ENCODE results near the gene GABPA. TPM values are rescaled to one million over a fixed set of nuclear protein-coding genes. Genes with fewer than 3 reads are reported as not detected.

The GABPA gene
- total RNA-seq, 3 donors from 2014 or later = 21.9 to 26.5 (median 24.8) TPM

- no peaks in the 10 kb centered on the region for H3K9me3 ChIP-seq
- TF ChIP-seq, protein P1, sequence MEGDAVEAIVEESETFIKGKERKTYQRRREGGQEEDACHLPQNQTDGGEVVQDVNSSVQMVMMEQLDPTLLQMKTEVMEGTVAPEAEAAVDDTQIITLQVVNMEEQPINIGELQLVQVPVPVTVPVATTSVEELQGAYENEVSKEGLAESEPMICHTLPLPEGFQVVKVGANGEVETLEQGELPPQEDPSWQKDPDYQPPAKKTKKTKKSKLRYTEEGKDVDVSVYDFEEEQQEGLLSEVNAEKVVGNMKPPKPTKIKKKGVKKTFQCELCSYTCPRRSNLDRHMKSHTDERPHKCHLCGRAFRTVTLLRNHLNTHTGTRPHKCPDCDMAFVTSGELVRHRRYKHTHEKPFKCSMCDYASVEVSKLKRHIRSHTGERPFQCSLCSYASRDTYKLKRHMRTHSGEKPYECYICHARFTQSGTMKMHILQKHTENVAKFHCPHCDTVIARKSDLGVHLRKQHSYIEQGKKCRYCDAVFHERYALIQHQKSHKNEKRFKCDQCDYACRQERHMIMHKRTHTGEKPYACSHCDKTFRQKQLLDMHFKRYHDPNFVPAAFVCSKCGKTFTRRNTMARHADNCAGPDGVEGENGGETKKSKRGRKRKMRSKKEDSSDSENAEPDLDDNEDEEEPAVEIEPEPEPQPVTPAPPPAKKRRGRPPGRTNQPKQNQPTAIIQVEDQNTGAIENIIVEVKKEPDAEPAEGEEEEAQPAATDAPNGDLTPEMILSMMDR (IDR thresholded peaks at IDR 0.05) = no peak
- ATAC-seq (no peak), DNase-seq (no peak)
- H3K4me1 ChIP-seq (ENCODE audit: low read depth) = peaks cover 5% of the 10 kb centered on the region
- no peaks in the 10 kb centered on the region for H3K36me3 ChIP-seq (ENCODE audit: low read depth)
- H3K4me3 ChIP-seq = no peak overlapping the region
- intact Hi-C loops (cut with DNase I, micrococcal nuclease) = no loop called here
Observed at GRCh38 chr21:25788677-25789076, 53.9 kb downstream of the GABPA start.

- ATAC-seq (peak; percentile 86), DNase-seq (peak in 1 of 3 donors; percentile 21)
- TF ChIP-seq, protein P1 (IDR thresholded peaks at IDR 0.05) = no peak
- intact Hi-C loops (cut with DNase I, micrococcal nuclease) = no loop called here
- Histone ChIP-seq H3K4me3 (no peak overlapping the region), H3K9me3 (no peaks in the 10 kb centered on the region), H3K36me3 (ENCODE audit: low read depth) (no peaks in the 10 kb centered on the region), H3K4me1 (ENCODE audit: low read depth) (peaks cover 5% of the 10 kb centered on the region)
Observed at GRCh38 chr21:25790122-25790877, 55.5 kb downstream of the GABPA start.

GRCh38 chr21:25790878-25791204, 56.1 kb downstream of the GABPA start:
- Histone ChIP-seq H3K4me3 (no peak overlapping the region), H3K36me3 (ENCODE audit: low read depth) (no peaks in the 10 kb centered on the region), H3K4me1 (ENCODE audit: low read depth) (peaks cover 5% of the 10 kb centered on the region), H3K9me3 (no peaks in the 10 kb centered on the region)
- ATAC-seq (no peak), DNase-seq (no peak)
- TF ChIP-seq, protein P1 (IDR thresholded peaks at IDR 0.05) = no peak
- intact Hi-C loops (cut with DNase I, micrococcal nuclease) = no loop called here

- DNase-seq = no peak
- intact Hi-C loops (cut with DNase I, micrococcal nuclease) = no loop called here
Observed at GRCh38 chr21:25791319-25791718, 56.5 kb downstream of the GABPA start.

GRCh38 chr21:25801217-25802014, 66.6 kb downstream of the GABPA start:
- TF ChIP-seq, protein P1 (IDR thresholded peaks at IDR 0.05) = peak; percentile 91
- peak; percentile 74 to 84 (median 83) for DNase-seq
- ATAC-seq = peak; percentile 100
- Histone ChIP-seq H3K36me3 (ENCODE audit: low read depth) (no peaks in the 10 kb centered on the region), H3K4me1 (ENCODE audit: low read depth) (no peaks in the 10 kb centered on the region), H3K9me3 (no peaks in the 10 kb centered on the region), H3K4me3 (no peak overlapping the region)
- intact Hi-C loops (cut with DNase I, micrococcal nuclease) = no loop called here

More at GRCh38 chr21:25791319-25791718, 56.5 kb downstream of the GABPA start:
- Histone ChIP-seq H3K36me3 (ENCODE audit: low read depth) (no peaks in the 10 kb centered on the region), H3K4me3 (no peak overlapping the region), H3K4me1 (ENCODE audit: low read depth) (peaks cover 5% of the 10 kb centered on the region), H3K9me3 (no peaks in the 10 kb centered on the region)
- peak; percentile 56 for ATAC-seq
- TF ChIP-seq, protein P1 (IDR thresholded peaks at IDR 0.05) = no peak

Measured in mucosa of descending colon (tissue), 3 donors.